OCI-LY7 (cell line): ENCODE results near the gene ARHGAP18. TPM values are rescaled to one million over a fixed set of nuclear protein-coding genes. Genes with fewer than 3 reads are reported as not detected.

Experiments
- BruUV-seq: library from RNA; stranded (reverse); fragments of 400-500 nt; replicated peaks from 2 replicates; lab custom pipeline; 2021; lab: Mats Ljungman, UMichigan
- CTCF ChIA-PET: fragments of 300-600 bp; sonication (Branson Sonifier 250); formaldehyde crosslinking; loops from one replicate; lab custom pipeline; 2022; ENCODE audit warnings: antibody characterized with exemption; ENCODE audit not compliant: unreplicated experiment; lab: Charles Lee
- POLR2A ChIA-PET: fragments of 300-600 bp; sonication (Branson Sonifier 250); formaldehyde crosslinking; loops from one replicate; lab custom pipeline; 2022; ENCODE audit warnings: antibody characterized with exemption; lab: Charles Lee
- DNase-seq: peaks from one replicate; pipeline ENCODE4 v3.0.0-alpha.2; 2015; ENCODE audit warnings: low spot score
- H2AFZ ChIP-seq: fragments of 200-600 bp; sonication (generic), shearing (Covaris generic); 2 replicates; pipeline ENCODE4 v1.6.1; 2014; ENCODE audit warnings: mild to moderate bottlenecking, antibody characterized with exemption, low read length, moderate library complexity
- H3K27ac ChIP-seq: fragments of 200-600 bp; sonication (generic); 2 replicates; pipeline ENCODE4 v1.5.1; 2014; ENCODE audit warnings: mixed run types, low read depth, mild to moderate bottlenecking, moderate library complexity, low read length, inconsistent platforms; ENCODE audit not compliant: poor library complexity, severe bottlenecking
- H3K36me3 ChIP-seq: fragments of 200-600 bp; sonication (generic); 2 replicates; pipeline ENCODE4 v1.6.1; 2014; ENCODE audit warnings: mild to moderate bottlenecking, antibody characterized with exemption, low read length, moderate library complexity, mixed read lengths; ENCODE audit not compliant: insufficient read depth
- H3K4me1 ChIP-seq: fragments of 200-600 bp; sonication (generic); 2 replicates; pipeline ENCODE4 v1.5.1; 2014; ENCODE audit warnings: mild to moderate bottlenecking, low read length; ENCODE audit not compliant: insufficient read depth, poor library complexity, severe bottlenecking
- H3K4me2 ChIP-seq: fragments of 200-600 bp; sonication (generic); 2 replicates; pipeline ENCODE4 v1.6.1; 2014; ENCODE audit warnings: mild to moderate bottlenecking, low read length
- H3K4me3 ChIP-seq: fragments of 200-600 bp; sonication (generic); 2 replicates; pipeline ENCODE4 v1.5.1; 2014; ENCODE audit warnings: mild to moderate bottlenecking, low read depth, low read length; ENCODE audit not compliant: poor library complexity, severe bottlenecking
- H3K79me2 ChIP-seq: fragments of 200-600 bp; sonication (generic); 2 replicates; pipeline ENCODE4 v1.6.1; 2016; ENCODE audit warnings: low read depth, mild to moderate bottlenecking, low read length, moderate library complexity, mixed read lengths; ENCODE audit not compliant: insufficient read depth
- H3K9me2 ChIP-seq: fragments of 200-600 bp; sonication (generic); 2 replicates; pipeline ENCODE4 v1.6.1; 2016; ENCODE audit warnings: mild to moderate bottlenecking, low read length, mixed read lengths; ENCODE audit not compliant: insufficient read depth
- H3K9me3 ChIP-seq: fragments of 200-600 bp; sonication (generic); 2 replicates; pipeline ENCODE4 v1.6.1; 2014; ENCODE audit warnings: mild to moderate bottlenecking, mixed run types, low read length, mixed read lengths
- H4K20me1 ChIP-seq: fragments of 200-600 bp; sonication (generic); 2 replicates; pipeline ENCODE4 v1.6.1; 2014; ENCODE audit warnings: mild to moderate bottlenecking, antibody characterized with exemption, low read length, moderate library complexity, mixed read lengths; ENCODE audit not compliant: insufficient read depth
- EZH2phosphoT487 ChIP-seq: fragments of 200-600 bp; sonication (generic); IDR thresholded peaks from 2 replicates; pipeline ENCODE4 v1.6.1; 2018; ENCODE audit warnings: low read depth, borderline replicate concordance, mild to moderate bottlenecking, mixed run types, antibody characterized with exemption, low read length, moderate library complexity, mixed read lengths
- intact Hi-C: fragments of 100-400 bp; cut with micrococcal nuclease; formaldehyde crosslinking; loops from one replicate; pipeline ENCODE4 v1.10.0; 2022; ENCODE audit not compliant: unreplicated experiment
- total RNA-seq, 2 experiments: library from RNA; depleted of rRNA in 1 of 2; stranded (reverse); fragments of >200 nt in 1 of 2; shearing (Covaris generic) in 1 of 2; gene quantifications; 2 replicates each; pipeline ENCODE4 v1.2.3, GENCODE V29; 2014 to 2022
- TF ChIP-seq, protein P1 (sequence below): fragments of 200-600 bp; sonication (generic); conservative IDR thresholded peaks from 2 replicates; pipeline ENCODE4 v1.5.1; 2014; ENCODE audit warnings: mild to moderate bottlenecking, antibody characterized with exemption, low read length, moderate library complexity, mixed read lengths

The ARHGAP18 gene
- total RNA-seq, 2 experiments from 2014 or later: 4.8 to 7.5 TPM

GRCh38 chr6:129596522-129596921 is 113.5 kb downstream of the ARHGAP18 start:
- Histone ChIP-seq H4K20me1 (no peaks in the 10 kb centered on the region), H3K4me2 (no peak overlapping the region), H3K4me1 (peaks cover 12% of the 10 kb centered on the region), H2AFZ (no peak overlapping the region), H3K27ac (no peak overlapping the region), H3K36me3 (no peaks in the 10 kb centered on the region), H3K9me3 (no peaks in the 10 kb centered on the region), H3K9me2 (no peaks in the 10 kb centered on the region), H3K79me2 (no peaks in the 10 kb centered on the region), H3K4me3 (no peak overlapping the region)
- ChIA-PET POLR2A (interaction anchor here (1.6 to 2.6 kb wide), 4 partner anchors 134 to 159 kb away, joined by 9 to 17 read pairs (median 10); no protein-coding TSS in a partner anchor), CTCF (interaction anchor here (3.2 kb wide), 1 partner anchor 132 kb away, joined by 16 read pairs; no protein-coding TSS in a partner anchor)
- DNase-seq: no peak
- no TSS peak for BruUV-seq
- intact Hi-C loops: loop anchor here (5.0 kb wide), 2 partner anchors 99 to 341 kb away; no protein-coding TSS in a partner anchor
- no peak for TF ChIP-seq EZH2phosphoT487
- TF ChIP-seq, protein P1, sequence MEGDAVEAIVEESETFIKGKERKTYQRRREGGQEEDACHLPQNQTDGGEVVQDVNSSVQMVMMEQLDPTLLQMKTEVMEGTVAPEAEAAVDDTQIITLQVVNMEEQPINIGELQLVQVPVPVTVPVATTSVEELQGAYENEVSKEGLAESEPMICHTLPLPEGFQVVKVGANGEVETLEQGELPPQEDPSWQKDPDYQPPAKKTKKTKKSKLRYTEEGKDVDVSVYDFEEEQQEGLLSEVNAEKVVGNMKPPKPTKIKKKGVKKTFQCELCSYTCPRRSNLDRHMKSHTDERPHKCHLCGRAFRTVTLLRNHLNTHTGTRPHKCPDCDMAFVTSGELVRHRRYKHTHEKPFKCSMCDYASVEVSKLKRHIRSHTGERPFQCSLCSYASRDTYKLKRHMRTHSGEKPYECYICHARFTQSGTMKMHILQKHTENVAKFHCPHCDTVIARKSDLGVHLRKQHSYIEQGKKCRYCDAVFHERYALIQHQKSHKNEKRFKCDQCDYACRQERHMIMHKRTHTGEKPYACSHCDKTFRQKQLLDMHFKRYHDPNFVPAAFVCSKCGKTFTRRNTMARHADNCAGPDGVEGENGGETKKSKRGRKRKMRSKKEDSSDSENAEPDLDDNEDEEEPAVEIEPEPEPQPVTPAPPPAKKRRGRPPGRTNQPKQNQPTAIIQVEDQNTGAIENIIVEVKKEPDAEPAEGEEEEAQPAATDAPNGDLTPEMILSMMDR: no peak

- TF ChIP-seq EZH2phosphoT487: no peak
- TF ChIP-seq, protein P1: no peak
- intact Hi-C loops: no loop called here
- no peaks in the 10 kb centered on the region for H4K20me1 ChIP-seq
- BruUV-seq: no TSS peak
- H3K9me2 ChIP-seq: no peaks in the 10 kb centered on the region
- H3K4me2 ChIP-seq: no peak overlapping the region
- H3K27ac ChIP-seq: no peak overlapping the region
- CTCF ChIA-PET: no interaction called here
- H3K4me3 ChIP-seq: no peak overlapping the region
- no peak overlapping the region for H2AFZ ChIP-seq
- H3K9me3 ChIP-seq: no peaks in the 10 kb centered on the region
- POLR2A ChIA-PET: interaction anchor here (1.3 kb wide), 1 partner anchor 28 kb away, joined by 3 read pairs; no protein-coding TSS in a partner anchor
- H3K36me3 ChIP-seq: no peaks in the 10 kb centered on the region
- H3K79me2 ChIP-seq: no peaks in the 10 kb centered on the region
- H3K4me1 ChIP-seq: peaks cover 12% of the 10 kb centered on the region
- no peak for DNase-seq
Measured at GRCh38 chr6:129593233-129593564, 116.8 kb downstream of the ARHGAP18 start.

DNA sequence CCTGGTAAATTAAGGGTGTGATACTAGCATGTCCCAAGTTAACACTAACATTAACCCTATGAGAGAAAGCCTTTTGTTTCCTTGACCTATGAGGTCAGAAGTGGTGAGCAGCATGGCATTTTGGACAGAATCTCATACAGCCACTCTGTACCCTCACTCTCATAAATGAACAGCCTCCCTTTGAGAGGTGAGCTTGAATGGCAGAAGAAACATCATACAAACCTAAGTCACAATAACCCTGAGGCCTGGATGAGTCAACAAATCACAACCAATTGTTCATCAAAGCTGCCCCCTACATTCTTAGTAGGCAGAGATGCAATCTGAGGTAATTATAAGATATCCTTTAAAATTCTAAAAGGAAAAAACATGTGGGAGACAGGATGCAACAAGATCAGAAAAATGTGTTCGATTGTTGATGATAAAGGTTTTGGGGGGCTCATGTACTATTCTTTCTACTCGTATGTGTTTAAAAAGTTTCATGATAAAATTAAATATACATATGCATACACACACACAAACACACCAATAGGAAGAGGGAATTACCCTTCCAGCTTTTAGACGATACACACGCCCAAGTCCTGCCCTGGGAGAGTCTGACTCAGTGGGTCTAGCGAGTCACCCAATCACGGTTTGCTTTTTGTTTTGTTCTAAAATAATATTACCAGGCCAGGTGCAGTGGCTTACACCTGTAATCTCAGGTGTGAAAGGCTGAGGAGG is 117.3 kb downstream of the ARHGAP18 start:
- H3K4me3 ChIP-seq: no peak overlapping the region
- no TSS peak for BruUV-seq
- CTCF ChIA-PET: no interaction called here
- H3K79me2 ChIP-seq: no peaks in the 10 kb centered on the region
- no peaks in the 10 kb centered on the region for H3K9me3 ChIP-seq
- POLR2A ChIA-PET: no interaction called here
- intact Hi-C loops: no loop called here
- no peaks in the 10 kb centered on the region for H3K9me2 ChIP-seq
- H3K4me2 ChIP-seq: no peak overlapping the region
- H4K20me1 ChIP-seq: no peaks in the 10 kb centered on the region
- peaks cover 7% of the 10 kb centered on the region for H3K4me1 ChIP-seq
- H3K27ac ChIP-seq: no peak overlapping the region
- no peak for TF ChIP-seq EZH2phosphoT487
- TF ChIP-seq, protein P1: no peak
- no peak for DNase-seq
- H3K36me3 ChIP-seq: no peaks in the 10 kb centered on the region
- H2AFZ ChIP-seq: no peak overlapping the region
